Measurements from ENCODE around the gene C8B. TPM values are rescaled to one million over a fixed set of nuclear protein-coding genes. Genes with fewer than 3 reads are reported as not detected.

C8B gene
- total and polyA plus RNA-seq, 5 experiments from 2014 or later: not detected

DNA sequence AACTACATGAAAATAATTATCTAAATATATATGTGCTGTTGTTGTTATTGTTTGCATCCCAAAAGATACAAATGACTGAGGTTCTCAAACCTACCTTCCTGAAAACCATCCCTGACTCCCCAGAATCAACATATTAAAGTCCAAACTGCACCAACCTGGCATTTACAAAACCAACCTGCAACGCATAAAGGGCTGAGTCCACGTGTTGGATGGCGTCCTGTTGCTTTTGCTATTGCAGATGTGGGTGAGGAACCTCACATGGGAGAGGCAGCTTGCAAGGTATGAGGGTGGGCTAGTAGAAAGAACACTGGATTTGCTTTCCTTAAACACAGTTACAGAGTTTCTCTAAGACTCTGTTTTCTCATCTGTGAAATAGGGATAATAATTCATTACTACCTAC lies 1.5 kb upstream of the C8B start:
- H3K4me1 Mint-ChIP-seq: no peaks in the 10 kb centered on the region
- DNase-seq (no peak), ATAC-seq (no peak)
- POLR2A ChIA-PET: no interaction called here
- H3K27me3 Mint-ChIP-seq: peaks cover 1 to 24% (median 9%) of the 10 kb centered on the region in 5 donors
- peaks cover 0 to 9% (median 0%) of the 10 kb centered on the region in 9 donors for H3K9me3 Mint-ChIP-seq
- H3K27ac Mint-ChIP-seq: no peak overlapping the region
- H3K4me3 Mint-ChIP-seq: no peak overlapping the region
- no peaks in the 10 kb centered on the region for H3K36me3 Mint-ChIP-seq

DNA sequence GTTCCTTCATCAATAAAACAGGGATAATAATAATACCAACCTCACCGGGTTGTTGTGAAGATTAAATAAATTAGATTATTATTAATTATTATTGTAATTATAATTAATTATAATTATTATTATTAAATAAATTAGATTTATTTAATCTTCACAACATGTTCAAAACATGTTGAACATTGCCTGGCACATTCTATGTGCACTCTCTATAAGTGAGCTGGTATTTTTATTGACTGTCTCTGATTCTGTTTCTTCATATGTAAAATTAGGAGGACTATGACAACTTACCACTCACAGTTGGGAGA lies 834 bp upstream of the C8B start:
- peaks cover 0 to 9% (median 0%) of the 10 kb centered on the region in 9 donors for H3K9me3 Mint-ChIP-seq
- POLR2A ChIA-PET: no interaction called here
- no peak overlapping the region for H3K27ac Mint-ChIP-seq
- H3K4me1 Mint-ChIP-seq: no peaks in the 10 kb centered on the region
- no peak overlapping the region for H3K4me3 Mint-ChIP-seq
- no peak for ATAC-seq
- H3K27me3 Mint-ChIP-seq: peaks cover 1 to 24% (median 7%) of the 10 kb centered on the region in 5 donors
- no peaks in the 10 kb centered on the region for H3K36me3 Mint-ChIP-seq
- DNase-seq: no peak

DNA sequence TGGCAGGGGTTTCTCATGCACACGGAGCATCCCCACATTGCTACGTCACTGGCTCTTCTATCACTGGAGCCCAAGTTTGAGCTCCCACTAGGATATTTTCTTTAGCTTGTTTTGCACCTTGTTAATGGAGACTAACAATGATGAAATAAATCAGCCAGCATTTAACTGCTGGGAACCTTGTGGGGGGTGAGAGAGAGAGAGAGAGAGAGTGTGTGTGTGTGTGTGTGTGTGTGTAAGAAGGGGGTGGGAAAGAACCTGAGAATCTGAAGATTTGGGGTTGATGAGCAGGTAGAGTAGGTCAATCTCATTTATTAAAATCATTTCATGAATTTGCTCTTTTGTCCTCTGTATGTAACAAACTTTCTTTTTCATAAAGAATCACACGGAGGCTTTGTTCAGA lies 624 bp downstream of the C8B start:
- Mint-ChIP-seq H3K4me1 (no peaks in the 10 kb centered on the region), H3K9me3 (peaks cover 0 to 9% (median 0%) of the 10 kb centered on the region in 9 donors), H3K27me3 (peaks cover 1 to 14% (median 6%) of the 10 kb centered on the region in 5 donors), H3K36me3 (no peaks in the 10 kb centered on the region), H3K27ac (no peak overlapping the region), H3K4me3 (no peak overlapping the region)
- ATAC-seq (no peak), DNase-seq (no peak)
- POLR2A ChIA-PET: no interaction called here

DNA sequence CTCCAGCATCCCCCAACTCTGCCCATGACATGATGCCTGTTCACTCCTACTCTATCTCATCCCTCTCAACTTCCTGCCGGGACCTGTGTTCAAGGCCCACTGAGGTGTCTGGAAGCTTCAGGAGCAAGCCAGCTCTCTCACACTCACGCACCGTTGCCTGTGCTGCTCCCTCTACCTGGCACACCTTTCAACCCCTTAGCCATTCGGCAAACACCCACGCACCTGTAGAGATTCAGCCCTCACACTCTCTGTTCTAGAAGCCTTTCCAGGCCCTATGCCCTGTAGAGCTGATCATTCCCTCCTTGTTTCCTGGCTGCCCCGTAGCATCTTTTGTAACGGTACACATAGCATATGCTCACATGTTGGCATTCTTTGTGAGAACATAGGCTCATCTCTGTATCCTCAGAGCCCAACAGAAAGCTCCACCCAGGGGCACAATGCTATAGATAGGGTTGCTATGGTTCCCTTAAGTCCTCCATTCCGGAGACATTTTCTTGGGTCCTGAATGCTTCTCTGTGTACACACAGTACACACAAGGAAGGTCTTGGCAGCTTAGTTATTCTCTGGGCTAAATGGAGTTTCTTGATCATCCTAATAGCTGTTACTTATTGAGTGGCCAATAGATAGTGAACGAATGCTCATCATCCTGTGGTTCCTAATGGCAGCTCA lies 1.3 kb downstream of the C8B start:
- peaks cover 0 to 9% (median 0%) of the 10 kb centered on the region in 9 donors for H3K9me3 Mint-ChIP-seq
- ATAC-seq: no peak

DNA sequence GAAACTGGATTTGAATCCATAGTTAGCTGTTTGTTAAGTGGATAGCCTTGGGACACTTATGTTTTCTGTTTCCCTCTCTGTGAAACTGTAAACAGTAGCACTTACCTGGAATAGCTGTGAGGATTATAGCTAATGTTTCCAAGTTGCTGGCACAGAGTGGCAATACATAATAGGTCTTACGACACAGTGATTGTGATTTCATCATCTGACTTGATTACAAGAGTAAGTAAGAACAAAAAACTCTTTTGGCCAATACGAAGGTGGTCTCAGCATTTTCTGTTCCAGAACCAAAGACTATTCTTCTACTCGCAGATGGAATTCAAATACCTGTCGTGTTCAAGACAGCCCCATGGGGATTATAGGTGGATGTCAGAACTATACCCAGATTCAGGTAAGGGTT lies 2.1 kb downstream of the C8B start:
- peaks cover 1 to 17% (median 6%) of the 10 kb centered on the region in 5 donors for H3K27me3 Mint-ChIP-seq
- H3K4me3 Mint-ChIP-seq: no peak overlapping the region
- H3K27ac Mint-ChIP-seq: no peak overlapping the region
- no peak for ATAC-seq
- no peaks in the 10 kb centered on the region for H3K4me1 Mint-ChIP-seq
- DNase-seq: no peak
- H3K9me3 Mint-ChIP-seq: peaks cover 0 to 5% (median 0%) of the 10 kb centered on the region in 9 donors
- POLR2A ChIA-PET: no interaction called here
- no peaks in the 10 kb centered on the region for H3K36me3 Mint-ChIP-seq

More for the DNA sequence above, 1.3 kb downstream of the C8B start:
- Mint-ChIP-seq H3K4me3 (no peak overlapping the region), H3K4me1 (no peaks in the 10 kb centered on the region), H3K27ac (peak overlapping the region in 1 of 10 donors; percentile 3), H3K36me3 (no peaks in the 10 kb centered on the region), H3K27me3 (peaks cover 1 to 14% (median 6%) of the 10 kb centered on the region in 5 donors)
- no peak for DNase-seq
- POLR2A ChIA-PET: no interaction called here

DNA sequence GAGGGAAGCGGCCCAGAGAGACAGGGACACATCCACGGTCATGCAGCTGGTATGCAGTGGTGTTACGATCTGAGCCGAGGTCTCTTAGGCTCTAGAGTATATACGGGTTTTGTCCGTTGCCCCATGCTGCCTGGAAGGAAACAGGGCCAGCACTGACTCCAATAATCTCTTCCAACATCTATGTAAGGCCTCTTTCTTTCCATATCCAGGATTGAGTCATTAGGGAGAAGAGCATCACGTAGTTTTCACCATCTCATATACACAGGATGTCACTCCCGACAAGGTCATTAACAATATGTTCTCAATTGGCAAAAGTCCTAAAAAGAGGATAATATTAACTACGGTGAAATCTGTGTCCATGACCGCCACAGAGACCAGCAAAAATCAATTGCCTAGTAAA lies 4.4 kb downstream of the C8B start:
- no peaks in the 10 kb centered on the region for H3K4me1 Mint-ChIP-seq
- no peak overlapping the region for H3K27ac Mint-ChIP-seq
- no peak overlapping the region for H3K4me3 Mint-ChIP-seq

DNA sequence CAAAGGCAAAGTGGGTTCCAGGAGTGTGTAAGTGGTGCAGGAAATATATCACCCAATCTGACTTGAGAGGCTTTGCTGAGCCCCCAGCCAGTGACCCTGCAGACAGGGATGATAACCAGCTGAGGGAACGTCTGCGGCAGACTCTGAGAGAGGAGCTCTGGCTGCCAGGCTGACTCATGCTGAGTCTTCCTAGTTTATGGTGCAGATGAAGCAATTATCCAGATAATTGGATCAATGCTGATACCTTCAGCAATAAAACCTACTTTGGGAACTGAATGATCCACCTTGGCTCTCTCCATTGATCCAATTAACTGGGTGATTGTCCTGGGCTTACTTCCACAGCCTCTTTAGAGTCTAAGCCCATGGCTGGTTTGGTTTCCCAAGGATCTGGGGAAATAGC lies 7.3 kb downstream of the C8B start:
- Mint-ChIP-seq H3K9me3 (no peaks in the 10 kb centered on the region), H3K4me3 (no peak overlapping the region), H3K4me1 (no peaks in the 10 kb centered on the region), H3K27me3 (peaks cover 7 to 19% (median 10%) of the 10 kb centered on the region in 5 donors), H3K36me3 (no peaks in the 10 kb centered on the region), H3K27ac (no peak overlapping the region)
- POLR2A ChIA-PET: no interaction called here
- ATAC-seq: no peak
- DNase-seq: no peak

More for the DNA sequence above, 4.4 kb downstream of the C8B start:
- Mint-ChIP-seq H3K9me3 (no peaks in the 10 kb centered on the region), H3K36me3 (no peaks in the 10 kb centered on the region), H3K27me3 (peaks cover 7 to 24% (median 13%) of the 10 kb centered on the region in 5 donors)
- DNase-seq (no peak), ATAC-seq (no peak)
- POLR2A ChIA-PET: no interaction called here

DNA sequence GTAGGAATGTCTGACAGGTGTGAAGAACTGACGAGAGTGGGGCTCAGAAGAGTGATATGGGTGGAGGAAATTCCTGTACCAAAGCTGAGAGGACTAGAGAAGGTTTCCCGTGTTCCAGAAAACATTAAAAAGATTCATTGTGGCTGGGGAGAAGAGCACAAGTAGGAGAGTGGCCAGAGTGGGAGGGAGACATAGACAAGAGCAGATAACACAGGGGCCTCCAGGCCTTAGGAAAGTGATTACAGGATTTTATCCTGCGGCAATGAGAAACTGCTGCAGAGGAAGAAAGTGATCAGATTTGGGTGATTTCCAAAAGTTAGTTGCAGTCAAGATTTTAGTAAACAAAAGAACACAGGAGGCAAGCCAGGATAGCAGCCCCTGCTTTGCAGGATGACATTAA lies 7.9 kb downstream of the C8B start:
- Mint-ChIP-seq H3K4me3 (no peak overlapping the region), H3K36me3 (no peaks in the 10 kb centered on the region), H3K27ac (no peak overlapping the region), H3K4me1 (no peaks in the 10 kb centered on the region), H3K27me3 (peaks cover 8 to 19% (median 10%) of the 10 kb centered on the region in 5 donors), H3K9me3 (no peaks in the 10 kb centered on the region)
- POLR2A ChIA-PET: no interaction called here
- DNase-seq: no peak
- ATAC-seq: no peak

DNA sequence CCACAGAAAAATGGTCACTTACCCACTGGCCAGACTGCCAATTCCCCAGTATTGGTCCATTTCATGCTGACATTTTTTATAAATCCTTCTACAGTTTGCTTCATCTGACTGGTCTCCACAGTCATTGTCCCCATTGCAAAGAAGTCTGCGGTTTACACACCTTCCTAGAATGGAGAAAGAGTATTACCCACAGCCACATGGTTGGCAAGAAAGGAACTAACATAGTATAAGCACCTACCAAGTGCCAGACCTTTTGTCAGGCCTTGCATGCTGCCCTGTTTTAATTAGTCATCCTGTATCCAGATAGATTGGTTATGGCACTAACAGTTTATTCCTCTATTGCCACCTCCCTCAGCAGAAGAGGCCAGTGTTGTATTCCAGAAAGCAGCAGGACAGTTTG lies 11.2 kb downstream of the C8B start:
- no peak overlapping the region for H3K27ac Mint-ChIP-seq
- DNase-seq (no peak), ATAC-seq (no peak)
- H3K36me3 Mint-ChIP-seq: no peaks in the 10 kb centered on the region
- H3K9me3 Mint-ChIP-seq: peaks cover 0 to 4% (median 0%) of the 10 kb centered on the region in 9 donors
- H3K4me1 Mint-ChIP-seq: no peaks in the 10 kb centered on the region
- peaks cover 10 to 19% (median 13%) of the 10 kb centered on the region in 5 donors for H3K27me3 Mint-ChIP-seq
- H3K4me3 Mint-ChIP-seq: no peak overlapping the region
- POLR2A ChIA-PET: no interaction called here

DNA sequence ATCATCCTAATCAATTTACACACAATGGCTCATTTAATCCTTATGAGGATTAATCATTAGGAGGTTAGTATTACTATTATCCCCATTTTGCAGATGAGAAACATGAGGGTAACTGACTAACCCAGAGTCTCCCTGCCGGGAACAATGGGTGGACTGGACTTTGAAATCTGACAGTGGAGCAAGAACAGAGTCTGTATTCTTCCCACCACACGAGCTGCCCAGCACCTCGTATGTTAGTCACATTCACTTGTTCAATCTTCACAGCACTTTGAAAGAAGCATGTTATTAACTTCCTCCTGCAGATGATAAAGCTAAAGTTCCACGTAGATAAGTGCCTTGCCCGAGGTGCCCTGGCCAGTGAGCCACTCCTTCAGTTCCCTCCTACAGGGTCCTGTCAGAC lies 12.4 kb downstream of the C8B start:
- H3K27ac Mint-ChIP-seq: no peak overlapping the region
- DNase-seq (no peak), ATAC-seq (no peak)
- H3K4me3 Mint-ChIP-seq: no peak overlapping the region
- no peaks in the 10 kb centered on the region for H3K4me1 Mint-ChIP-seq
- no peaks in the 10 kb centered on the region for H3K36me3 Mint-ChIP-seq
- H3K27me3 Mint-ChIP-seq: peaks cover 10 to 19% (median 11%) of the 10 kb centered on the region in 5 donors
- POLR2A ChIA-PET: no interaction called here
- peaks cover 0 to 4% (median 0%) of the 10 kb centered on the region in 9 donors for H3K9me3 Mint-ChIP-seq

DNA sequence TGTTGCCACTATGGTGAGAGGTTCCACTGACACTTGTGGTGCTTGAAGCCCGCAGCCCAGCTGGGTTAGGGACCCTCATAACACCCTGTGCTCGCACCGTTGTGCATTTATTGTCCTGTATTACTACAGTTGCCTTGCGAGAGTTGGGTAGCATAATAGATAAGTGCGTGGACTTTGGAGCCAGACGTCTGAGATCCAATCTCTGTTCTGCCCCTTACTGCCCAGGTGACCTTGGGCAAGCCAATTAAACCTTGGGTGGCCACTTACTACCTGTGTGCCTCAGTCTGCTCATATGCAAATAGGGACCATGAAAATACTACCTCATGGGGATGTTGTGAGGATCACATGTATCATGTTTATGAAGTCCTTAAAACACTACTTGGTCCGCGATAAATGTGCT lies 13.3 kb downstream of the C8B start:
- Mint-ChIP-seq H3K4me3 (no peak overlapping the region), H3K36me3 (no peaks in the 10 kb centered on the region), H3K4me1 (no peaks in the 10 kb centered on the region), H3K27me3 (peaks cover 4 to 11% (median 5%) of the 10 kb centered on the region in 5 donors), H3K27ac (no peak overlapping the region), H3K9me3 (peaks cover 0 to 4% (median 0%) of the 10 kb centered on the region in 9 donors)
- no peak for DNase-seq
- no peak for ATAC-seq
- POLR2A ChIA-PET: no interaction called here

DNA sequence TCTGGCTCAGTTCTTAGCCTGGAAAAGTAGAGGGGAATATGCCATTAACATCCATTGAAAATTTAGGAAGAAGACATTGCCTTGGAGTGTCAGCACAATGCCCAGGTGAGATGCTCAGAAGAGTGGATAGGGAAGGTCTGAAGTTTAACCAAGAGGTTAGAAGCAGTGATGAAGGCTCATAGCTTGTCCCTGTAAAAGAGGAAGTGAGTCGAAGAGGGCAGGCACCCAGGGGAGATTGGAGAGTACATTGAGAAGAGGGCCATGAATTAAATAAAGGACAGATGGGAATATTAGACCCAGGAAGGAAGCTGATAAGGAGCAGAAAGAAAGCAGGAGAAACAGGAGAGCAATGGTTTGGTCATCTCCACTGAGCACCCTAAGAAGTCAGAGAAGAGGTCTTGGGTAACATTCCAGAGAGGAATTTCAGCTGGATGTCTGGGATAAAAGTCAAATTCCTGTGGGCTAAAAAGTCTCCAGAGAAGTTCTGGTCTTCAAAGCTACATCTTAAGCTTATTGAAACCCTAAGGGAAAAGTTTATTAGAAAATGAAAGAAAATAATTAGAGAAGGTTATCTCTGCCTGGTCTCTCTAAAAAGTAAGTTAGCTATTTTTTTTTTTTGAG lies 17.3 kb downstream of the C8B start:
- Mint-ChIP-seq H3K4me3 (no peak overlapping the region), H3K27me3 (peaks cover 0 to 8% (median 3%) of the 10 kb centered on the region in 5 donors), H3K4me1 (no peaks in the 10 kb centered on the region), H3K9me3 (peaks cover 0 to 4% (median 0%) of the 10 kb centered on the region in 9 donors), H3K36me3 (no peaks in the 10 kb centered on the region), H3K27ac (no peak overlapping the region)
- DNase-seq (no peak), ATAC-seq (no peak)
- POLR2A ChIA-PET: no interaction called here

DNA sequence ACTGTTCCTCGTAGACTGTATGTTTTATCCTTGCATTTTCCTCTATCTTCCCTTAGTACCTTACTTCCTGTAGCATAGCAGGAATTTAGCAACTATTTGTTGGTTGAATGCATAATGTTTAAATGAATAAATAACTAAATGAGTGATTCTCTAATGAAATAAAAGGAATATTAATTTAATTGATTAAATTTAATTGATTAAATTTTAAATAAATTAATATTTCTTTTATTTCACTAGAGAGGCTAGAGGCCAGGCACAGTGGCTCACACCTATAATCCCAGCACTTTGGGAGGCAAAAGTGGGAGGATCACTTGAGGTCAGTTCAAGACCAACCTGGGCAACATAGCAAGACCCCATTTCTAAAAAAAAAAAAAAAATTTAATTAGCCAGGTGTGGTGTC lies 25.8 kb downstream of the C8B start:
- POLR2A ChIA-PET: no interaction called here
- no peak for DNase-seq
- Mint-ChIP-seq H3K4me1 (no peaks in the 10 kb centered on the region), H3K36me3 (no peaks in the 10 kb centered on the region), H3K27ac (no peak overlapping the region), H3K27me3 (peaks cover 1 to 15% (median 5%) of the 10 kb centered on the region in 5 donors), H3K4me3 (no peak overlapping the region), H3K9me3 (peaks cover 0 to 3% (median 0%) of the 10 kb centered on the region in 9 donors)
- ATAC-seq: no peak

DNA sequence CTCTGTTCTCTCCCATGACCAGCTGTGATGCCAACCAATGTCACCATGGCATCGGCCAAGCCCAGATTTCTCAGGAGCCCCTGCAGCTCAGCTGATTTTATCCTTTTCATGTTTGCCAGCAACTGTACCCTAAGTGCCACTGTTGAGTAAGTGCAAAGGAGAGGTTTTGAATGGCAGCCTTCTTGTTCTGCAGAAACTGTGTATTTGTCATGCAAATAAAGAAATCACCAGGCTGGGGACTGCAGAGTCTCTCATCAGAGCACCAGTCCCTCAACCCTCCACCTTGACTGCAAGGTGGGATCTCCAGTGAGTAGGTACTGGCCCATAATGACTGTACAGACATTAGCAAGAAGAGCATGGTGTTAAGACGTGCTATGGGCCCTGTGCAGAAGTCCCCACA lies 26.6 kb downstream of the C8B start:
- Mint-ChIP-seq H3K27me3 (peaks cover 1 to 15% (median 5%) of the 10 kb centered on the region in 5 donors), H3K36me3 (no peaks in the 10 kb centered on the region), H3K4me3 (no peak overlapping the region), H3K27ac (no peak overlapping the region), H3K9me3 (peaks cover 0 to 3% (median 0%) of the 10 kb centered on the region in 9 donors), H3K4me1 (no peaks in the 10 kb centered on the region)
- POLR2A ChIA-PET: no interaction called here
- DNase-seq: no peak
- ATAC-seq: no peak

Measured in naive thymus-derived CD8-positive, alpha-beta T cell (primary cell).